Measurements from ENCODE around the gene VDAC1.

- no peak for TF ChIP-seq CTCF (IDR thresholded peaks at IDR 0.05)
- TF ChIP-seq POLR2A (IDR thresholded peaks at IDR 0.05), result no peak
Measured at GRCh38 chr5:133980652-133981051, 24.1 kb downstream of the VDAC1 start.

All from esophagus squamous epithelium (tissue), 4 donors.